Mesothelial cell of epicardium (in vitro differentiated cells): Measurements from ENCODE around the gene FAM200B. TPM values are rescaled to one million over a fixed set of nuclear protein-coding genes. Genes with fewer than 3 reads are reported as not detected.

Experiments used
- DNase-seq, 2 experiments: peaks; one replicate each; pipeline ENCODE4 v3.0.0; 2021; ENCODE audit warnings: low spot score in 2 of 2; ENCODE audit not compliant: unreplicated experiment in 2 of 2
- H3K27ac Mint-ChIP-seq: 2 replicates; pipeline ENCODE4 v1.8.0; 2021; ENCODE audit warnings: mixed read lengths
- H3K27me3 Mint-ChIP-seq: 2 replicates; pipeline ENCODE4 v1.8.0; 2021; ENCODE audit warnings: low read depth, mixed read lengths
- H3K36me3 Mint-ChIP-seq: 2 replicates; pipeline ENCODE4 v1.8.0; 2021; ENCODE audit warnings: mixed read lengths
- H3K4me1 Mint-ChIP-seq: 2 replicates; pipeline ENCODE4 v1.8.0; 2021; ENCODE audit warnings: mixed read lengths
- H3K4me3 Mint-ChIP-seq: 2 replicates; pipeline ENCODE4 v1.8.0; 2021; ENCODE audit warnings: mild to moderate bottlenecking, moderate library complexity, mixed read lengths
- H3K9me3 Mint-ChIP-seq: 2 replicates; pipeline ENCODE4 v1.8.0; 2021; ENCODE audit warnings: mixed read lengths
- total RNA-seq: library from RNA; stranded (reverse); gene quantifications from 3 replicates; pipeline ENCODE4 v1.2.1, GENCODE V29; 2021
- TF ChIP-seq, protein P1 (sequence below): fragments of 200-600 bp; sonication (generic); IDR thresholded peaks from one replicate; pipeline ENCODE4 v1.5.0; 2021; ENCODE audit warnings: antibody characterized with exemption; ENCODE audit not compliant: unreplicated experiment

FAM200B gene
- total RNA-seq, 1 donor from 2014 or later, result 32.0 TPM

DNA sequence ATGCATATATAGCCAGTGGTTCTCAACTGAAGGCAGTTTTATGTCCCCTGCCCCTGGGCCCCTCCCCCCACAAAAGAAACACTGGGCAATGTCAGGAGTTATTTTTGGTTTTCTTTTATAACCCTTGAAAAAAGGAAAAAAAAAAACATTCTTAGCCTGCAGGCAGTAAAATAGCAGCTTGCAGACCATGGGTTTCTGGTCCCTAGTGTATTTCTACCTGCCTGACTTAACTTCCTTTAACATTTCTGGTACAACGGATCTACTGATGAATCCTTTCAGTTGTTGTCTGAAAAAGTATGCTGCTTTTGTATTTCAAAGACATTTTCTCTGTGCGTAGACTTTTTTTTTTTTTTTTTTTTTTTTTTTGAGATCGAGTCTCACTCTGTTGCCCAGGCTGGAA is 11.1 kb upstream of the FAM200B start:
- H3K27ac Mint-ChIP-seq, result no peak overlapping the region
- H3K27me3 Mint-ChIP-seq, result no peaks in the 10 kb centered on the region
- TF ChIP-seq, protein P1, sequence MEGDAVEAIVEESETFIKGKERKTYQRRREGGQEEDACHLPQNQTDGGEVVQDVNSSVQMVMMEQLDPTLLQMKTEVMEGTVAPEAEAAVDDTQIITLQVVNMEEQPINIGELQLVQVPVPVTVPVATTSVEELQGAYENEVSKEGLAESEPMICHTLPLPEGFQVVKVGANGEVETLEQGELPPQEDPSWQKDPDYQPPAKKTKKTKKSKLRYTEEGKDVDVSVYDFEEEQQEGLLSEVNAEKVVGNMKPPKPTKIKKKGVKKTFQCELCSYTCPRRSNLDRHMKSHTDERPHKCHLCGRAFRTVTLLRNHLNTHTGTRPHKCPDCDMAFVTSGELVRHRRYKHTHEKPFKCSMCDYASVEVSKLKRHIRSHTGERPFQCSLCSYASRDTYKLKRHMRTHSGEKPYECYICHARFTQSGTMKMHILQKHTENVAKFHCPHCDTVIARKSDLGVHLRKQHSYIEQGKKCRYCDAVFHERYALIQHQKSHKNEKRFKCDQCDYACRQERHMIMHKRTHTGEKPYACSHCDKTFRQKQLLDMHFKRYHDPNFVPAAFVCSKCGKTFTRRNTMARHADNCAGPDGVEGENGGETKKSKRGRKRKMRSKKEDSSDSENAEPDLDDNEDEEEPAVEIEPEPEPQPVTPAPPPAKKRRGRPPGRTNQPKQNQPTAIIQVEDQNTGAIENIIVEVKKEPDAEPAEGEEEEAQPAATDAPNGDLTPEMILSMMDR, result no peak
- no peak for DNase-seq
- no peak overlapping the region for H3K4me3 Mint-ChIP-seq
- peaks cover 4% of the 10 kb centered on the region for H3K9me3 Mint-ChIP-seq
- peaks cover 2% of the 10 kb centered on the region for H3K4me1 Mint-ChIP-seq
- H3K36me3 Mint-ChIP-seq, result peaks cover 5% of the 10 kb centered on the region

DNA sequence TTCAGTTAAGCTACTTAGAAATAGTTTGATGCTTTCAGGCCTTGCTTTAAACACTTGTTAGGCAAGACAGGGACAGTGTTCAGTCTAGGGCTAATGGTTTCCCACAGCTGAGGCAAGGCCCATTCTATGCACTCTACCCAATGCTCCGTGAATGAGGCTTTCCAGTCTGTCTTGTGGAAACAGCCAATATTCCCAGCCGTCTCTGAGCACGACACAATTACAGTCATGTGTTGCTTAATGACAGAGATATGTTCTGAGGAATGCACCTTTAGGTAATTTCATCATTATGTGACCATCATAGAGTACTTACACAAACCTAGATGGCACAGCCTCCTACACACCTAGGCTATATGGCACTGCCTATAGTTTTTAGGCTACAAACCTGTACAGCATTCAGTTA is 9.5 kb upstream of the FAM200B start:
- no peak for DNase-seq
- TF ChIP-seq, protein P1, result no peak
- Mint-ChIP-seq H3K36me3 (peaks cover 3% of the 10 kb centered on the region), H3K9me3 (peaks cover 4% of the 10 kb centered on the region), H3K4me3 (no peak overlapping the region), H3K27ac (no peak overlapping the region), H3K27me3 (no peaks in the 10 kb centered on the region), H3K4me1 (peaks cover 5% of the 10 kb centered on the region)

DNA sequence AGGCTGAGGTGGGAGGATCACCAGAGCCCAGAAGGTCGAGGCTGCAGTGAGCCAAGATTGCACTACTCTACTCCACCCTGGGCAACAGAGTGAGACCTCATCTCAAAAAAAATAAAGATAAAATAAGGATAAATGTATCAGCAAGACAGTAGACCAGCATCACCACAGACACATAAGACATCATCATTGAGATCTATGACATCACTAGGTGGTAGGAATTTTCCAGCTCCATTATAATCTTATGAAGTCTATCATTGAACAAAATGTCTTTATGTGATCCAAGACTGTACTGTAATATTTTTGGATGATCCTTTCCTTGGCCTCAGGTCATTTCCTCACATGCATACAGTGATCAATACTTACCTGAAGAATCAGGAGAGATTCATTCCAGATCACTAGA is 8.3 kb upstream of the FAM200B start:
- H3K27ac Mint-ChIP-seq, result no peak overlapping the region
- no peaks in the 10 kb centered on the region for H3K27me3 Mint-ChIP-seq
- H3K4me3 Mint-ChIP-seq, result no peak overlapping the region
- H3K9me3 Mint-ChIP-seq, result peaks cover 4% of the 10 kb centered on the region
- TF ChIP-seq, protein P1, result no peak
- peaks cover 14% of the 10 kb centered on the region for H3K4me1 Mint-ChIP-seq
- H3K36me3 Mint-ChIP-seq, result peaks cover 3% of the 10 kb centered on the region
- DNase-seq, result no peak

DNA sequence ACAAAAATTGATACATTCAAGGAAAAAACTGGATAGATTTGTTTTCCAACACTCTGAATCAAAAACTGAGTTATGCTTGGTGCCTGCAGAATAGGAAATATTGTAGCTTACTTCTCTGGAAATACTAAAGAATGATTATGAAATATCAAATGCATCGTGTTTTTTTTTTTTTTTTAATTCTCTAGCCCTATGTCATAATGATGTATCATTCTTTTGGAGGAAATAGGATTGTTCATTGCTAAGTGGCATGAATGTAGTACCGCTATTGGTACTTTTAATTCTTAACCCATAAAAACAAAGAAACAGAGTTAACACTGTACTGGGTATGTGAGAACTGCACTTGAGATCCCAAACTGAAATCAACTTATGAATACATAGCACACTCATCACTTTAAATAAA is 7.6 kb upstream of the FAM200B start:
- TF ChIP-seq, protein P1, result no peak
- Mint-ChIP-seq H3K27me3 (no peaks in the 10 kb centered on the region), H3K4me1 (peaks cover 16% of the 10 kb centered on the region), H3K36me3 (peaks cover 3% of the 10 kb centered on the region), H3K27ac (no peak overlapping the region), H3K4me3 (no peak overlapping the region), H3K9me3 (peaks cover 4% of the 10 kb centered on the region)
- no peak for DNase-seq

DNA sequence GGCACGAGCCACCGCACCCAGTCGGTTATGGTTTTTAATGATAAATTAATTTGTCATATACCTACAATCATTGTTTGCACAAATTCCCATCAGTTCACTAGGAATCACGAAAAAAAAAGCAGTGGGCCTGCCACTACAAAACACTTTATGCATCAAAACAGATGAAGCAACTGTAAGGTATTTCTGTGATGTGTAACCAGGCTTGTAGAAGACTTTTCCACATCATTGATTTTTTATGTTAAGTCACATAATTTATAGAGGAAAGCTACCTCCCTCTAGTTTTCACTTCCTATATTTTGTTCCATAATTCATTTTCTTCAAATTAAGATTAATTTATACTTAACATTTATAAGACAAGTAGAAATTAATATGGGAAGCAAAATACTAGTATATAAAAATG is 6.7 kb upstream of the FAM200B start:
- Mint-ChIP-seq H3K27me3 (no peaks in the 10 kb centered on the region), H3K36me3 (peaks cover 3% of the 10 kb centered on the region), H3K9me3 (peaks cover 3% of the 10 kb centered on the region), H3K27ac (no peak overlapping the region), H3K4me3 (no peak overlapping the region), H3K4me1 (peaks cover 19% of the 10 kb centered on the region)
- DNase-seq, result no peak
- TF ChIP-seq, protein P1, result no peak

DNA sequence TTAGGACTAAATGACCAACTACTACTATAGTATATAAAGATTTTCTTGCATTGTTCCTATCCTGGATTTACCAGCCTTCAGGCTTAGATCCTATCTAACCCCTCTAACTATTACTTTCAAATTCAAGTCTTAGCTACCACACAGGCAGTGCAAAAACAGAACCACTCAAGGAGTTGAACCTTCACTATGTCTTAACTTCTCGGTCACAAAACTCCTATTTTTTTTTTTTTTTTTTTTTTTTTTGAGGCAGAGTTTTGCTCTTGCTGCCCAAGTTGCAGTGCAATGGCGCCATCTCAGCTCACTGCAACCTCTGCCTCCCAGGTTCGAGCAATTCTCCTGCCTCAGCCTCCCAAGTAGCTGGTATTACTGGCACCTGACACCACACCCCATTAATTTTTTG is 6.3 kb upstream of the FAM200B start:
- DNase-seq, result no peak
- H3K27me3 Mint-ChIP-seq, result no peaks in the 10 kb centered on the region
- TF ChIP-seq, protein P1, result no peak
- no peak overlapping the region for H3K4me3 Mint-ChIP-seq
- H3K4me1 Mint-ChIP-seq, result peaks cover 22% of the 10 kb centered on the region
- no peaks in the 10 kb centered on the region for H3K9me3 Mint-ChIP-seq
- peaks cover 3% of the 10 kb centered on the region for H3K36me3 Mint-ChIP-seq
- H3K27ac Mint-ChIP-seq, result no peak overlapping the region
